NT2/D1 (cell line): ENCODE results near the gene RLF.

Experiments used
- DNase-seq: peaks from one replicate; pipeline ENCODE4 v3.0.0-alpha.2; 2011; ENCODE audit warnings: low read depth, low spot score
- H3K27me3 ChIP-seq: 2 replicates; pipeline ENCODE4 v1.6.0; 2011; ENCODE audit warnings: mild to moderate bottlenecking; ENCODE audit not compliant: insufficient read length, insufficient read depth
- H3K36me3 ChIP-seq: 2 replicates; pipeline ENCODE4 v1.6.1; 2011; ENCODE audit warnings: mild to moderate bottlenecking, low read length, mixed read lengths; ENCODE audit not compliant: insufficient read depth, insufficient read length
- H3K4me1 ChIP-seq: 2 replicates; pipeline ENCODE4 v1.5.1; 2011; ENCODE audit not compliant: insufficient read depth, insufficient read length
- H3K4me3 ChIP-seq: 2 replicates; pipeline ENCODE4 v1.5.1; 2011; ENCODE audit warnings: low read depth; ENCODE audit not compliant: insufficient read length
- H3K9ac ChIP-seq: 2 replicates; pipeline ENCODE4 v1.6.0; 2011; ENCODE audit warnings: low read depth; ENCODE audit not compliant: insufficient read length
- H3K9me3 ChIP-seq: 2 replicates; pipeline ENCODE4 v1.5.1; 2011; ENCODE audit warnings: mild to moderate bottlenecking, low read length; ENCODE audit not compliant: insufficient read depth
- SUZ12 ChIP-seq: IDR thresholded peaks from 2 replicates; pipeline ENCODE4 v1.6.1; 2011; ENCODE audit not compliant: insufficient read length, insufficient read depth; ENCODE audit errors: extremely low read depth
- YY1 ChIP-seq: IDR thresholded peaks from 2 replicates; pipeline ENCODE4 v1.6.1; 2011; ENCODE audit not compliant: insufficient read length, insufficient read depth
- ZNF274 ChIP-seq: IDR thresholded peaks from 2 replicates; pipeline ENCODE4 v1.6.1; 2011; ENCODE audit warnings: mild to moderate bottlenecking, low read depth, low read length

Gene RLF

GRCh38 chr1:40240390-40240789 lies 79.2 kb downstream of the RLF start:
- H3K36me3 ChIP-seq: peaks cover 49% of the 10 kb centered on the region
- no peaks in the 10 kb centered on the region for H3K9me3 ChIP-seq
- TF ChIP-seq YY1 (no peak), ZNF274 (no peak), SUZ12 (no peak)
- DNase-seq: no peak
- H3K4me1 ChIP-seq: no peaks in the 10 kb centered on the region
- H3K9ac ChIP-seq: no peak overlapping the region
- no peaks in the 10 kb centered on the region for H3K27me3 ChIP-seq
- H3K4me3 ChIP-seq: no peak overlapping the region

DNA sequence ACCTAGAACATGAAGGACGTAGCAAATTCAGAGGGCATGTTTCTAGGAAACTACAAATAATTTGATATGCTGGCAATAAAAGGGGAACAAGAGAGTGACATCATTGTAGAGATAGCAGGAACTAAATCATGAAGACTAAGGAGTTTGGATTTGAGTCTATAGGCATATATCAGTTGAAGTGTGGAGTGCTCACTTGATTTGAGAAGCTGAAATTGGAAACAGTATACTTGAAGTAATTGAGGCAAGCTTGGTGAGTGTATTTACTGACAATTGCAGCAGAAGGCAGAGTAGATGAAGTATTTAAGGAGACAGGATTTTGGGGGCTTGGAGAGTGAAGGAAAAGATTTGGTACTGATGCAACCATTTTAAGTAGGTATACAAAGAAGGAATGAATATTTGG lies 80.2 kb downstream of the RLF start:
- H3K36me3 ChIP-seq: peaks cover 40% of the 10 kb centered on the region
- no peak for TF ChIP-seq ZNF274
- TF ChIP-seq SUZ12: no peak
- no peak for TF ChIP-seq YY1
- DNase-seq: no peak
- no peaks in the 10 kb centered on the region for H3K27me3 ChIP-seq
- H3K4me3 ChIP-seq: no peak overlapping the region
- H3K9me3 ChIP-seq: no peaks in the 10 kb centered on the region
- no peaks in the 10 kb centered on the region for H3K4me1 ChIP-seq
- H3K9ac ChIP-seq: no peak overlapping the region

GRCh38 chr1:40243351-40243750 lies 82.2 kb downstream of the RLF start:
- no peak overlapping the region for H3K9ac ChIP-seq
- no peaks in the 10 kb centered on the region for H3K27me3 ChIP-seq
- no peaks in the 10 kb centered on the region for H3K4me1 ChIP-seq
- H3K36me3 ChIP-seq: peaks cover 21% of the 10 kb centered on the region
- no peak for TF ChIP-seq YY1
- TF ChIP-seq SUZ12: no peak
- TF ChIP-seq ZNF274: no peak
- no peak for DNase-seq
- H3K4me3 ChIP-seq: no peak overlapping the region
- H3K9me3 ChIP-seq: no peaks in the 10 kb centered on the region

GRCh38 chr1:40244138-40244744 lies 83.1 kb downstream of the RLF start:
- H3K36me3 ChIP-seq: peaks cover 12% of the 10 kb centered on the region
- no peaks in the 10 kb centered on the region for H3K9me3 ChIP-seq
- no peak overlapping the region for H3K4me3 ChIP-seq
- H3K9ac ChIP-seq: no peak overlapping the region
- DNase-seq: no peak
- no peaks in the 10 kb centered on the region for H3K27me3 ChIP-seq
- TF ChIP-seq ZNF274 (no peak), SUZ12 (no peak), YY1 (no peak)
- no peaks in the 10 kb centered on the region for H3K4me1 ChIP-seq

DNA sequence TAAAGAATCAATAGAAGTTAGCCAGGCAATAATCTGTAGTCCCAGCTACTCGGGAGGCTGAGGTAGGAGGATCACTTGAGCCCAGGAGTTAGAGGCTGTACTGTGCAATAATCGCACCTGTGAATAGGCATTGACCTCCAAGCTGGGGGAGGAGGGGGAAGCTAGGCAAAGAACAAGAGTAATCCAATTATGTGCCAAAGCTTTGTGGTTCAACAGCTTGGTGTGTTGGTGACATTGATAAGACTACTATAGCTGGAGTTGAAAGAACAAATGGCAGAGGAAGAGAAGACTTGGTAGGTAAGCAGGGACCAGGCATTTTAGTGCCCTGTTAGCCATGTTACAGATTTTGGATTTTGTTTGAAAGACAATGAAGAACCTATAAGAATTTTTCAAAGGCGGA lies 84.5 kb downstream of the RLF start:
- no peak for TF ChIP-seq YY1
- no peak for TF ChIP-seq SUZ12
- no peak for TF ChIP-seq ZNF274
- Histone ChIP-seq H3K4me1 (no peaks in the 10 kb centered on the region), H3K9ac (no peak overlapping the region), H3K9me3 (no peaks in the 10 kb centered on the region), H3K4me3 (no peak overlapping the region), H3K27me3 (no peaks in the 10 kb centered on the region), H3K36me3 (no peaks in the 10 kb centered on the region)
- DNase-seq: no peak

GRCh38 chr1:40247655-40248054 lies 86.5 kb downstream of the RLF start, which contains the start of gene TMCO2:
Gene TMCO2 (plus strand): TSS chr1:40247937. CDS start chr1:40247994, 57 bp downstream.
- no peak for TF ChIP-seq SUZ12
- no peak for TF ChIP-seq YY1
- no peak for TF ChIP-seq ZNF274
- Histone ChIP-seq H3K36me3 (no peaks in the 10 kb centered on the region), H3K9me3 (no peaks in the 10 kb centered on the region), H3K4me1 (no peaks in the 10 kb centered on the region), H3K4me3 (no peak within 1 kb of the TSS), H3K27me3 (no peaks in the 10 kb centered on the region), H3K9ac (no peak within 1 kb of the TSS)
- no peak for DNase-seq

DNA sequence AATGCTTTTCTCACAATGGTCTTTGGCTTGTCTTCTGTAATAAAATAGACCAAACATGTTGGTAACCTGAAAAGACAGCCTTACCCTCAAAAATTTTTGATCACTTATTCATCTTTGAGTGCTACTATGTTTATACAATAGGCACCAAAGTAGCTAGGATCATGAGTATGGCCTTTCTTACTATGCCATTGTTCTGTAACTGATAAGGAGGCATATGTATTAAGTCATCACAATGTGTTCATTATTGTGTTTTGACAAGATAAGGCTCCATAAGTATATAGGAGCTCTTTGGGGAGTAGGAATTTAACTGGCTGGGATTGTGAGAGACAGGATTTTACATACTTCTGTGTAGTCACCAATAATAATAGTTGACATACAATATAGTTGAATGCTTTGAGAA lies 87.2 kb downstream of the RLF start:
- Histone ChIP-seq H3K4me3 (no peak overlapping the region), H3K9me3 (no peaks in the 10 kb centered on the region), H3K36me3 (no peaks in the 10 kb centered on the region), H3K27me3 (no peaks in the 10 kb centered on the region), H3K9ac (no peak overlapping the region), H3K4me1 (no peaks in the 10 kb centered on the region)
- no peak for TF ChIP-seq YY1
- no peak for TF ChIP-seq ZNF274
- TF ChIP-seq SUZ12: no peak
- no peak for DNase-seq
